Nephron progenitor cell (in vitro differentiated cells): ENCODE results near the gene ARID1B.

ENCODE experiments used
- DNase-seq: peaks from one replicate; pipeline ENCODE4 v3.0.0; 2021
- H3K27ac Mint-ChIP-seq: 2 replicates; pipeline ENCODE4 v1.8.0; 2021; ENCODE audit warnings: mild to moderate bottlenecking, moderate library complexity, mixed read lengths
- H3K27me3 Mint-ChIP-seq: 2 replicates; pipeline ENCODE4 v1.8.0; 2021; ENCODE audit warnings: mild to moderate bottlenecking, low read depth, mixed read lengths; ENCODE audit not compliant: poor library complexity
- H3K36me3 Mint-ChIP-seq: 2 replicates; pipeline ENCODE4 v1.8.0; 2021; ENCODE audit warnings: low read depth, mixed read lengths
- H3K4me1 Mint-ChIP-seq: 2 replicates; pipeline ENCODE4 v1.8.0; 2021; ENCODE audit warnings: mixed read lengths
- H3K4me3 Mint-ChIP-seq: 2 replicates; pipeline ENCODE4 v1.8.0; 2021; ENCODE audit warnings: mild to moderate bottlenecking, moderate library complexity, mixed read lengths
- H3K9me3 Mint-ChIP-seq: 2 replicates; pipeline ENCODE4 v1.8.0; 2021; ENCODE audit warnings: mild to moderate bottlenecking, moderate library complexity, mixed read lengths
- CTCF ChIP-seq: fragments of 200-600 bp; sonication (generic); IDR thresholded peaks from 2 replicates; pipeline ENCODE4 v1.5.0; 2021; ENCODE audit warnings: antibody characterized with exemption

The ARID1B gene

GRCh38 chr6:156797901-156798735 is 20.9 kb downstream of the ARID1B start:
- DNase-seq, result no peak
- H3K4me3 Mint-ChIP-seq, result no peak overlapping the region
- H3K36me3 Mint-ChIP-seq, result peaks cover 26% of the 10 kb centered on the region
- no peak for TF ChIP-seq CTCF
- H3K27me3 Mint-ChIP-seq, result peaks cover under 1% of the 10 kb centered on the region
- H3K4me1 Mint-ChIP-seq, result peaks cover 49% of the 10 kb centered on the region
- H3K27ac Mint-ChIP-seq, result peak overlapping the region; percentile 76
- no peaks in the 10 kb centered on the region for H3K9me3 Mint-ChIP-seq

GRCh38 chr6:156801712-156802111 is 24.5 kb downstream of the ARID1B start:
- no peak for DNase-seq
- no peak overlapping the region for H3K4me3 Mint-ChIP-seq
- no peaks in the 10 kb centered on the region for H3K9me3 Mint-ChIP-seq
- peaks cover 37% of the 10 kb centered on the region for H3K4me1 Mint-ChIP-seq
- H3K36me3 Mint-ChIP-seq, result peaks cover 39% of the 10 kb centered on the region
- H3K27me3 Mint-ChIP-seq, result no peaks in the 10 kb centered on the region
- TF ChIP-seq CTCF, result no peak
- peak overlapping the region; percentile 6 for H3K27ac Mint-ChIP-seq

GRCh38 chr6:156803353-156803752 is 26.2 kb downstream of the ARID1B start:
- H3K4me1 Mint-ChIP-seq, result peaks cover 38% of the 10 kb centered on the region
- no peak for TF ChIP-seq CTCF
- no peak overlapping the region for H3K4me3 Mint-ChIP-seq
- no peaks in the 10 kb centered on the region for H3K27me3 Mint-ChIP-seq
- peaks cover 37% of the 10 kb centered on the region for H3K36me3 Mint-ChIP-seq
- no peaks in the 10 kb centered on the region for H3K9me3 Mint-ChIP-seq
- DNase-seq, result no peak
- peak overlapping the region; percentile 49 for H3K27ac Mint-ChIP-seq

GRCh38 chr6:156804402-156804801 is 27.2 kb downstream of the ARID1B start:
- Mint-ChIP-seq H3K36me3 (peaks cover 32% of the 10 kb centered on the region), H3K4me3 (no peak overlapping the region), H3K4me1 (peaks cover 44% of the 10 kb centered on the region), H3K27me3 (no peaks in the 10 kb centered on the region), H3K9me3 (no peaks in the 10 kb centered on the region), H3K27ac (no peak overlapping the region)
- TF ChIP-seq CTCF, result no peak
- DNase-seq, result no peak

GRCh38 chr6:156806155-156806554 is 29.0 kb downstream of the ARID1B start:
- H3K9me3 Mint-ChIP-seq, result no peaks in the 10 kb centered on the region
- no peak overlapping the region for H3K27ac Mint-ChIP-seq
- no peak for DNase-seq
- no peak for TF ChIP-seq CTCF
- peaks cover 48% of the 10 kb centered on the region for H3K4me1 Mint-ChIP-seq
- H3K4me3 Mint-ChIP-seq, result no peak overlapping the region
- peaks cover 41% of the 10 kb centered on the region for H3K36me3 Mint-ChIP-seq
- no peaks in the 10 kb centered on the region for H3K27me3 Mint-ChIP-seq

GRCh38 chr6:156807028-156807427 is 29.9 kb downstream of the ARID1B start:
- no peaks in the 10 kb centered on the region for H3K9me3 Mint-ChIP-seq
- H3K27me3 Mint-ChIP-seq, result no peaks in the 10 kb centered on the region
- no peak overlapping the region for H3K4me3 Mint-ChIP-seq
- no peak for DNase-seq
- no peak for TF ChIP-seq CTCF
- peaks cover 39% of the 10 kb centered on the region for H3K36me3 Mint-ChIP-seq
- H3K27ac Mint-ChIP-seq, result peak overlapping the region; percentile 61
- H3K4me1 Mint-ChIP-seq, result peaks cover 43% of the 10 kb centered on the region
